NCI-H2196 (cell line): ENCODE results near the gene ADAM10.

Source experiments
- DNase-seq: peaks from one replicate; lab custom pipeline; 2025; ENCODE audit not compliant: unreplicated experiment; lab: John Stamatoyannopoulos, UW

The ADAM10 gene

DNA sequence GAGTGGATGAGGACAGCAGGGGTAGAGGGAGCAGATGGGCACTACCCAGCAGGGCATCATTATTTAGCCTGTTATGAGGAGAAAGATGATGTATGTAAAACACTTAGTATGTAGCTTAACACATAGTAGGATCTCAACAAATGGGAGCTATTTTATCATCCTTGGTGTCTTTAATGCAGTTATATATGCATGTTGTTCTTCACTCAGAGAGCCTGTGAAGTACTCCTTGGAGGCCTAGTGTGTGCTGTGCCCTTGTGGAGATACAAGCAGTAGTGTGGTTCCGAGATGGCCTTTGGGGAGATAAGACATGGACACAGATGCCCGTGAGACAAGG lies 193.5 kb downstream of the ADAM10 start:
- DNase-seq: no peak

DNA sequence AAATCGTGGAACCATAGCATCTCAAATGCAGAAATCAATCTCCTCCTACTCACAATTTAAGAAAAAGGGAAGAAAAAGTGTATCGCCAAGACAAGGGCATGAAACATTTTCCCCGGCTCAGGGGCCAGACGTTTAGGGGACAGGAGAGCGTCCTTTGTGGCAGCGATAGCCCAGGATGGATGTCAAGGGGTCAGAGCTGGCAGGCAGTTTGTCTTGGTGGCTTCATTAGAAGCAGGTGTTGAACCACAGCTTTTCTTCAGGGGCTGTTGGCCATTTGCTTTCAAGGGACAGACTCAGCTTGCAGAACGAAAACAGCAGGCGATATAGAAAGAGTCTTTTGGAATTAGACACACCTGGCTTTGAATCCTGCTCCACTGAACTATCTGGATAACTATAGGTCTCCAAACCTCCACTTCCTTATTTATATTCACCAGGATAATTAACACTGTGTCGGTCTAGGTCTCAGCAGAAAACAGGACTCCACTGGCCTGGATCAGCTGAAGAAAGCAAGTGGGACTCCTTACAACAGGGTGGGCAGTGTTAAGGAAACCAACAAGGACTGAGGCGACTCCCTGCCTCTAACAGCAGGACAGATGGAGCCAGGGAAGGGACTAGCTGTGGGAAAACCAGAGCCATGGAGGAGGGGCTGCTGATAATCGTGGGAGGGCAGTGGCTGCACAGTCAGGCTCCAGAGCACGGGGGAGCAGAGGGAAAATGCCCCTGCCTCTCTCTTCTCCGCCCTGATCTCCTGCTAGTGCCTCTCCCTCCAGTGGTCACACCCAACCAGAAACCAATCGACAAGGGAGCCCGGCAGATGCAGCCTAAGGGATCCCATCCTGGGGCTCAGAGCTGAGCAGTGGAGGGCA lies 194.1 kb downstream of the ADAM10 start:
- no peak for DNase-seq

DNA sequence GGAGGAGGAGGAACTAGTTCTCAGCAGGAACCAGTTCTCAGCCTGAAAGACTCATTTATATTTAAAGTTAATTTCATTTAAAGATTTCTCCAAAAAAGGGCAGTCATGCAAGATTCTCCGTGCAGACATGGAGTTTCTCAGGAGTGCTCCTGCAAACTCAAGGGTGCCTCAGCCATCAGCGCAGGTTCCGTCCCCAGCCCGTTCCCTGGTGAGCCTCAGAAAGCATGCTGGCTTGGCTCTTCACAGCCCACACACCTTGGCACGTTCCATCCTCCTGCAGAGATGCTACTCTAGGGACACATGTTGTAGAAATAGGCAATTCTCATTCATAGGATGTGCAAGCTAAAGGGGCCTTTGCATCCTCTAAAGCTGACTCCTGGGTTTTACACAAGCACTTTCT lies 194.7 kb downstream of the ADAM10 start:
- DNase-seq: no peak

DNA sequence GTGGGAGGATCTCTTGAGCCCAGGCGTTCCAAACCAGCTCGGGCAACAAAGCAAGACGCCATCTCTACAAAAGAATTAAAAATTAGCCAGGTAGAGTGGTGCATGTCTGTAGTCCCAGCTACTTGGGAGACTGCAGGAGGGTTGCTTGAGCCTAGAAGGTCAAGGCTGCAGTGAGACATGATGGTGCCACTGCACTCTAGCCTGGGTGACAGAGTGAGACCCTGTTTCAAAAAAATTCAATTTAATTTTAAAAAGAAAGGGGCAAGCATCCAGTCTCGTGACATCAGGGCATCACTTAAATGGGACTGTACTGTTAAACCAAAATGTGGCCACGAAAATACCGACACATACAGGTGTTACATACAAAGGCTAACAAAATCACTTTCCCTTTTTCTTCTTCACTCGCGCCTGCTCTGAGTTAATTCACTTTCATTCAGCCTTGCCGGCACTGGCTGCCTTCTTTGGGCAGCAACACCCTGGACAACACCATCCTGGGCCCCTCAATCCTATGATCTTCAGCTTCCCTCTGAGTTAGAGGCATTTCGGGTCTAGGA lies 196.1 kb downstream of the ADAM10 start:
- no peak for DNase-seq

DNA sequence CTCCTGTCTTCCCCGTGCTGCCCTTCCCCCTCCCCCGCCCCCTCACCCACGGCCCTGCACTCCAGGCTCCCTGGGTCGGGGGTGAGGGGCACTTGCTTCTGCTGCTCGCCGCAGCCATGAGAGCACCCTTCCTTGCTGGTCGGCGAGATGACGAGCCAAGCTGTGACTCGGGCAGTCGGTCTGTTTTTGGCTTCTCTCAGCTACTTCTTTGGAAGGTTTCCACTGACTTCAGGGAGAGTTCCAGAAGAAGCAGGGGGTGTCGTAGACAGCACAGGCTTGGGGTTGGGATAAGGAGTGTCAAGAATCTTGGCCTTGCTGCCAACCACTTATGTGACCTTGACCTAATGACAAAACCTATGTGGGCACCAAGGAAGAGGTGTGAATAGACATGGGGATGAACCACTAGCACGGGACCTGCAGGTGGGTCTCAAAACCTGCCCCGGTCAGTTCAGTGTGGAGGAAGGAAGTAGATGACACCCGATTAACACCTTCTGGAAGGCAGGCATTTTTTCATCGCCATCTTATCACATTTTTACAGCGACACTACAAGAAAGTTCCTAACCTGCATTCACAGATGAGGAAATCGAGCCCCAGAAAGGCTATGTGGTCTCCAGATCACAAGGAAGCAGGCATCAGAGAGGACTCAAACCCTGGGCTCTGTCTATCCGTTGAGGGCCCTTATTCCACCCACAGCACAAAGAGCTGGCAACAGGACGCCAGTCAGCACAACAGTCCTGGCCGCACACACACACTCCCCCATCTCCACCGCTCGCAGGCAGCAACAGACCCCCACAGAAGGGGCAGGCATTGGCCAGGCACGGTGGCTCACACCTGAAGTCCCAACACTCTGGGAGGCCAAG lies 196.8 kb downstream of the ADAM10 start:
- DNase-seq: no peak

DNA sequence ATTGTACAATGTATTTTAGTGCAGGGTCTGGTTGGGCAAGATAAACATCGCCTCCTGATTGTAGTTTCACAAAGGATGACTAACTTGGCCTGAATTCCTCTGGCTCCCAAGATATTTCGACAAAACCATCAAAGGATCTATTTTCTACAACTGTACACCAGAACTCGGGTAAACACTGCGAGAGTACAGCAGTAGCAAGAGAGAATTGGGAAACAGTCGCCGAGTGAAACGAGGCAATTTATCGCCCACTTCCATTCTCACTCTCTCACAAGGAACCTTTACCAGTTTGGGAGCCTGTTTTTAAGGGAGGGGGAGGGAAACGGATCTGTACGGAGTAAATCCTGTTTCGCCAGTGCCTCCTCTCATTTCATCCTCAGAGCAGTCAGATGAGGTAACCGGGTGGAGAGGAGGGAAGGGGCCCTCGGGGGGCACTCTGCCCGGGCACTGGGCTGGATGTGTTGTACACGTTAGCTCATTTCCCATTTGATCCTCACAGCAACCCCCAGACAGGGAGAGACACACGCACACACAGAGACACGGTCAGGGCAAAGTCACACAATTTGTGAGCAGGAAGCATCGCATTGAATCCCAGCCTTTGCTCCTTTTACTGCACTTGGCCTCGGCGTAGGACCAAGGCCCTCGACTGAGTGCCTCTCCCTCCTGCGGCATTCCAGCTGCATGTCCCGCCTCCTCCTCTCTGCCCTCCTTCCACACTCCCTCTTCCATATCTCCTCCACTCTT lies 197.6 kb downstream of the ADAM10 start:
- DNase-seq: no peak

DNA sequence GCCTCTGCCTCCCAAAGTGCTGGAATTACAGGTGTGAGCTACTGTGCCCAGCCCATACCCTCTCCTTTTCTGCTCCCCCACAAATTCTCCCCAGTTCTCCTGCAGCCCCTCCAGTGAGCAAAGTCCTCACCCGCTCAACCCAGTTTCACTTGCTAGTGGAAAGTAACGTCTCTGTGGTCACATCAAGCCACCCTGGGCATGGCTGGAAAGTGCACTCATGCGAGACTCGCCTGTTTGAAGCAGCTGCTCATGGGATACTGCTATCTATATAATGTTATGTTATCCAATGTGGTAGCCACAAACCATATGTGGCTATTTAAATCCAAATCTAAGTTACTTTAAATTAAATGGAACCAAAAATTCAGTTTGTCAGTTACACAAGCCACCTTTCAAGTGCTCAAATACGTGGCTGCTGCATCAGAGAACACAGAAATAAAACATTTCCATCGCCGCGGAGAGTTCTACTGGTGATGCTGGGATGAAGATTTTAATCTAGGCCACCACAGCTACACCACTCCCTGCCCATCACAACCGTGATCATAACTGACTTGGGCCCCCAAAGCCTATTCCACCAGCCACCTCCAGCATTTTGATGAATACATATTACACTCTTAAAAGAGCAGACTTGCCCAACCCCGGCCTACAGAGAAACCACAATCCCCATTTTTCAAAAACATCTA lies 198.3 kb downstream of the ADAM10 start:
- DNase-seq: no peak

DNA sequence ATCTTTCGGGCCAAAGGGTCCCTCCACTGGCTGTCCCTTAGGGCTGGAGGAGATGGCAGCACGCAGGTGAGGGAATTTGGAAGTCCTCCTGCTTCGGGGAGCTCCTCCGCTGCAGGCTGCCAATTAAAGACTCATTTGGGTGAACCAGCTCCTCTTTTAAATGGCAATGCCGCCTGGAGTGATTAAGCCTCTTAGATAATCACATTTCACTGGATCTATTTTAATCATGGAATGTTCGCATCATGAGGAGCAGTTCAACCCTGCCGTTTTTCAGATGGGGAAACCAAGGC lies 199.8 kb downstream of the ADAM10 start:
- no peak for DNase-seq

DNA sequence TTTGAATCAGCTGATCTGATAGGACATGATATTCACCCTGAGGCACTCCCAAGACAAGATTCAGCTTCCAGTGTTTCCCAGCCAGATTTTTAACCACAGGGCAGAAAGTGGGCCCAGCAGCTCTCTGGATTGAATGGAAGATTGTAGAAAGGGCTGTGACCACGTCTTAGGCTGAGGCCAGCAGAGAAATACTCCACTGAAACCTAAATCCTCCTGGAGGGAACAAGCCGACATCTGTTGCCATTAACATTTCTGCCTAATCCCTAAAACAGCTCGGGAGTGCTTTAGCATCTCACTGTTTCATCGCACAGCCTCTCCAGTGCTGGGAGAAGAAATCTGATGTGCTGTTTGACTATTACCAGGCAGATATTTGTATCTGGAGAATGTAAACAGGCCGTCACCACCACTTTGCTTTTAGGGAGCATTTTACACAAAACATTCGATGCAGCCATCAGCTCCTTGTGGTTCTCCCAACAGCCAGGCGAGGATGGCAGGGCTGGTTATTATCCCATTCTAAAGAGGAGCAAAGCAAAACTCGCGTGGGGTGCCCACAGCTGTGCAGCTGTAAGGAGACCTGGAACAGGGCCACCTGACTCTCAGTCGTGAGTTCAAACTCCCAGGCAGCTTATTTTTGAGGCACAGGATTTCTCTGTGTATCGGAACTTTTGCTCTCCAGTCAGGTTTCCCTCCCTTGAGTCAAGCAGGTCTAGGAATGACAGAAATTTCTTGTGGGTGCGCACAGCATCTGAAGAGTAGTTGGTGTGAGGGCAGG lies 200.3 kb downstream of the ADAM10 start:
- DNase-seq: no peak

DNA sequence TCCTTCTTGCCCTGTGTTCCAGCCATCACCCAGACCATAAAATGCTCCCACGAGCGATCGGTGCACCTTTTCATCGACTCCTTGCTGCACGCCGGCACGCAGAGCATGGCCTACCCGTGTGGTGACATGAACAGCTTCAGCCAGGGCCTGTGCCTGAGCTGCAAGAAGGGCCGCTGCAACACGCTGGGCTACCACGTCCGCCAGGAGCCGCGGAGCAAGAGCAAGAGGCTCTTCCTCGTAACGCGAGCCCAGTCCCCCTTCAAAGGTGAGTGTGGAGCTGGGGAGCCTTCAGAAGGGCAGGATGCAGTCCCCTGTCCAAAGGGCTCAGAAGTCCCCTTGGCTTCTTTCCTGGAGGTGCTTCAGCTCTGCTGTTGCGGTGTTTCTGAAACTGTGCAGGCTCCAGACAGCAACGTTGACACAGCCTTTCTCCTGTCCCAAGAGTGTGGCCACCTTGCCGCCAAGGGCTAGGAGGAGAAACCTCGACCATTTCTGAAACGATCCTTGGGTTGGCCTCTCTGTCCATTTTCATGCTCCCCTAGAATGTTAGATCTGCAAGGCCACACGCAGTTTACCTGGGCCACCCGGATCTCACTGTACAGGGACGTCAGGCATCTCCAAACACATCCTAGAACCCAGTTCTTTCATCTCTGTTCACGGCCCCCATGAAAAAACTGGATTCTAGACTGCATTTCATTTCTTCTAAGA lies 201.0 kb downstream of the ADAM10 start:
- DNase-seq: no peak

DNA sequence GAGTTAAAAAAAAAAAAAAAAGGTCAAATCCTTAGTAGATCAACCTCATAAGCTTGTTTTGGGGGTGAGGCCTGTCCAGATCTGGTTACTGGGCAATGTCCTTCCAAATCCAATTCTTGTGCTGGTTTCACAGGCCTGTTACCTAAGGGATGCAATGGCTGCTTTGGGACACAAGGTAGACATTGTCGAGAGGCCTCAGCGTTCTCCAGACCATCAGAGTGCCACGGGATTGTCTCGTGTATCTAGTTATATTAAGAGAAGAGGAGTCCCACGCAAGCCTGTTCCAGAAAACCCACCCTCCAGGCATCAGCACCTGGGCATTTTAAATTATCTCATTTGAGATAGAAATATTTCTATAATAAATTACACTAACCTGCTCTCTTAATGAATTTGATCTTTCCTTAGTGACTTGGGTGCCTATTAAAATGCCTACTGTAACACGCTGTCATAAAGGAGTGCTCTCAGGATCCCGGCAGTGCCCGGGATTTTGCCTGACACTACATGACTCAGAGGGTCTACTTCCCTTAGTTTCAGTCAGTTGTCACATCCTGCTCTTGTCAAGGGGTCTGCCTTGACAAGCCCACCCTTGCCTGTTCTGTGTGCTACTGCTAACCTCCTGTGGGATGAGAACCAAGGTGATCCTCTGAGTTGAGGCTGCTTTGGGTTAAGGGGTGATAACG lies 201.7 kb downstream of the ADAM10 start:
- DNase-seq: no peak

DNA sequence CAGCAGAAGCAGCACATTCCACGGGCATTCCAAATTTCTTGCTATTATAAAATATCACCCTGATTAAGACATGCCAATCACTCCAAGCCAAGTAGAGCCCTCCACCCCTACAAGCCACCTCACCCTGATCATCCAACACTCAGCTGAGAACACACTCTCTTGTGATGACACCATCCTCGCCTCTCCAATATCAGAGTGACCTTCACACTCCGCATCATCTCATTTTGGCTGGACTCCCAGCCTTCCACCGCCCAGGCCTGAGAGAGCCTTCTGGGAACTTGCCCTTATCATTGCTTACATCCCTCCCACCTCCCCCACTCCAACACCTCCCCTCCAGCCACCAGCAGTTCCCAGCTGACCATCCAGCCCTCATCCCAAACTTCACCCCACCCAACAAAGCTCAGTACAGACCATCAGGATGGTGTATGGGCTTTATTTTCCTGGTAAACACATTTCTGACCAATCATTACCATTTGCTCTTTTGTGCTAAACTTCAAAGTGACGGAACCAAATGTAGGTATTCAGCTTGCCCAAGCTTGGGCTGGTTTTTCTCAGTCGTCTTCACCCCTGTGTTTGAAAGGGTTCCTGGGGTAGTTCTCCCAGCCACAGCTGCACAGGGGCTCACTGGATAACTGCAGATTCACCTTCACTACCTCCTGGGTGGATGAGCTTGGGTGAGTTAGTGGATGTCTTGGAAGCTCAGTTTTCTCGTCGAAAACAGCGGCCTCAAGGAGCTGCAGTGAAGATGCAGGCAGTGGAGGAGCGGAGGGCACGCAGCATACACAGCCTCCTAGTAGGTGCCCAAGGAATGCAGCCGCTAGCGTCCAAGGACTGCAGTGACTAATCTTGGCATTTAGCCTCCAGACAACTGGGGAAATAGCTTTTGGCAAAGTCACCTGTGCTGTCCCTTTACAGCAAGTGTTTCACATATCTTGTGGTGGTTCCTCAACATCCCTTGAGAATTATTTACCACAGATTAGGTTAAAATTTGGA lies 202.6 kb downstream of the ADAM10 start:
- peak; percentile 22 for DNase-seq

DNA sequence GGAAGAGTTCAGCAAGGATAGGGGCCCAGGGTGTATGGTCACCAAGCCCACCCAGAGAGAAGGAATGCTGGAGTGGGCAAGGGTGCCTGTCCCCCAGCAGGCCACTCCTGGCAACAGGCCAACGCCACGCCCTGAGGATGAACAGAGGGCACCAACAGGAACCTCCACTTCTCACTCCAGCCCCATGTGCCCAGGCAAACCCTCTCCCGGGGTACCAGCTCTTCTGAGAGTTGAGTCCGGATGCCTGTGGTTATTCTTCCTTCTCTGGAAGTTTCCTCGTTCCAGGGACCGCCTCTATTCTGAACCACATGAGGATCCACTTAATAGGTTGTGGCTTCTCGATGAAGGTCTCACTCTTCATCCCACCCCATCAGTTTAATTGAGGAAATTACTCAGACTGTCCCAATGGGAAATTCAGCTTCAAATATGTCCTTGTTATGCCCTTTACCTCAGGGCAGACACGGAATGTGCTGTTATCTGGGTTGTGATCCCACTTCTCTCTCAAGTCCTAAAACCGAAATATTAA lies 203.4 kb downstream of the ADAM10 start:
- no peak for DNase-seq

DNA sequence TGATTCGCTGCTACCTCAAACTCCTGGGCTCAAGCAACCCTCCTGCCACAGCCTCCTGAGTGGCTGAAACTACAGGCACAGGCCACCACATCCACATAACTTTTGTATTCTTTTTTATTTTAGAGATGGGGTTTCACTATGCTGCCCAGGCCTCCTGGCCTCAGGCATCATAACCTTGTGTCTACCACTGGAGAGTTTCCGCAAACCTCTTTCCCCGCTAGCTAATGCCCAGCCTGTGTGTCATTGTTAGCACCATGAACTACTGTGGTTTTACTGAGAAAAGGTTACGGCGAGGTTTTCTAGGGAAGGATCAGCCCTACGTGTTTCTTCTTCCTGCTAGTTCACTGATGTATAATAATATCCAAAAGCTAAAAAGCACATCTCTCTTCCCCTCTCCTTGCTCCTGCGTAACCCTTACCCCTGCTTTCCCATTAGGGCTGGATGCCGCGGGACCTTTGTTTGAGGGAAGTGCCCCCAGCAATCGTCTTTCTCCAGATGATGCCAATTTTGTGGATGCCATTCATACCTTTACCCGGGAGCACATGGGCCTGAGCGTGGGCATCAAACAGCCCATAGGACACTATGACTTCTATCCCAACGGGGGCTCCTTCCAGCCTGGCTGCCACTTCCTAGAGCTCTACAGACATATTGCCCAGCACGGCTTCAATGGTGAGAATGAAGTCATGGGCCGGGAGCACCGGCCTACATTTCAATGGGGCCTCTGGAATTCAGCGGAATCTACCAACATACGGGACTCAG lies 204.0 kb downstream of the ADAM10 start:
- DNase-seq: no peak

DNA sequence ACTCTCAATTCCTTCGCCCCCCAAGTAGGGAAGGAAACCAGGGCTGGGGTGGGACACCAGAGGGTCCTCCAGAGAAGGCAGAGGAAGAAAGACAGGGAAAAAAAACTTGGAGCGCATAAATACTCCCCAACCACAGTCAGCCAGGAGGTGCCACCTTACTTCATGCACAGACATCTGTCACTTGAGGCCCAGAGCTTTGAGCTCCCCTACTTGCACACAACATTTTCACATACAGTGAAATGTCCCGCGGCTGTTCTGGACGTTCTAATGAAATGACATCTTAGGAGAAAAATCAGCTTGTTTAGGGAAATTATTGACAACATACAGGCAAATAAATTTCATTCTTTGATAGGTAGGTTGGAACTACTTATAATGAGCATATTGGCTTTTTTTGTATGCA lies 204.8 kb downstream of the ADAM10 start:
- no peak for DNase-seq

DNA sequence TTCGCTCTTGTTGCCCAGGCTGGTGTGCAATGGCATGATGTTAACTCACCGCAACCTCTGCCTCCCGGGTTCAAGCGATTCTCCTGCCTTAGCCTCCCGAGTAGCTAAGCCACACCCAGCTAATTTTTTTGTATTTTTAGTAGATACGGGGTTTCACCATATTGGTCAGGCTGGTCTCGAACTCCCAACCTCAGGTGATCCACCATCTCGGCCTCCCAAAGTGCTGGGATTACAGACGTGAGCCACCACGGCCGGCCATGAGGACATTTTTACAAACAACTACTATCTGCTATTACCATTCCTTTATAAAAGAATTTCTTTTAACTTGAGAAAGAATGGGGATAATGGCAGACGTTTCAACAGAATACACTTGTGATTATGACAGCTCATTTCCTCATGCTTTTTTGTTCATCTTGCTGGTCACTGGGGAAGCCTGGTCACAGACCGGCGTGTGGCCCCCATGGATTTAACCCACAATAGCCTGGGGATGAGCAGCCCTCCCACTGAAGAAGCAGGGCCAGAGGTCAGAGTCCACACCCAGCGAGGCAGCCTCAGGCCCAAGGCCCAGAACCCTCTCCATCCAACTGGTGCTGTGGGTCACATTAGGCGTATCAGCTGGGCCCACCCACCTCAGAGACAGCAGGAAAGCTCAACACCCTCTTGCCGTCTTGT lies 205.7 kb downstream of the ADAM10 start:
- DNase-seq: no peak
